Skin epidermis (tissue), 12 donors: ENCODE results near the gene ZNF362.

Source experiments
- H3K27ac ChIP-seq, 21 experiments: fragments of 200-600 bp; sonication (generic) in 11 of 21; one replicate each; pipeline ENCODE4 v1.5.0; 2020; ENCODE audit warnings: mild to moderate bottlenecking in 3 of 21, inconsistent platforms in 2 of 21, moderate library complexity in 2 of 21
- H3K4me3 ChIP-seq, 7 experiments: fragments of 200-600 bp; sonication (generic) in 2 of 7; one replicate each; pipeline ENCODE4 v1.5.0; 2020; ENCODE audit warnings: inconsistent platforms in 2 of 7, mild to moderate bottlenecking in 2 of 7, moderate library complexity in 1 of 7

The ZNF362 gene

DNA sequence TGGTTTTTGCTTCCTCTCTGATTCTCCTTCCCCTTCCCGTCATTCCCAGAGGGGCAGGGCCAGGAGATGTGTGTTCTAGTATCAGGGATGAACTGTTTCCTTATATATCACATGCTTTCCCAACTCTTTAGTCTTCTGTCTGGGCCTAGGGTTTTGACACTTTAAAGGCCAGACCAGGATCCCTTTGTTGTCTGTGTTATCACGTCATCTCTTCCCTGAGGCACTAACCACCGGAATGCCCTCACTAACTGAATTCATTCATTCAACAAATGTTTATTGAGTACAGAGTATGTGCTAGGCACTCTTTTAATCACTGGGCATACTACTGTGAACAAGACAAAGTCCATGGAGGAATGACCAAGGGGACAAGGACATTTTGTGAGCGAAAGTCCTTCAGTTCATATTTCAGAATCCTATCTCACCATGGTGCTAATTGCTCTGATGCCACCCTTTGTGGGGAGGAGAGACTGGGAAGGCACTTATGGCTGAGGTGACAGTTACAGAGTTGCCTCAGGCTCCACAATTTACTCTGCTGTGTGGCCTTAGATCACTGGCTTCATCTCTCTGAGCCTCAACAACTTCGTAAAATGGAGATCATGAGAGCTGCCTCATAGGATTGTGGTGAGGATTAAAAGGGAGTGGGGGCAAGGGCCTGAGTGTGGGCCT is 12.0 kb upstream of the ZNF362 start:
- Histone ChIP-seq H3K27ac (peak overlapping the region in 2 of 21 experiments; percentile 8 to 43), H3K4me3 (no peak overlapping the region)

DNA sequence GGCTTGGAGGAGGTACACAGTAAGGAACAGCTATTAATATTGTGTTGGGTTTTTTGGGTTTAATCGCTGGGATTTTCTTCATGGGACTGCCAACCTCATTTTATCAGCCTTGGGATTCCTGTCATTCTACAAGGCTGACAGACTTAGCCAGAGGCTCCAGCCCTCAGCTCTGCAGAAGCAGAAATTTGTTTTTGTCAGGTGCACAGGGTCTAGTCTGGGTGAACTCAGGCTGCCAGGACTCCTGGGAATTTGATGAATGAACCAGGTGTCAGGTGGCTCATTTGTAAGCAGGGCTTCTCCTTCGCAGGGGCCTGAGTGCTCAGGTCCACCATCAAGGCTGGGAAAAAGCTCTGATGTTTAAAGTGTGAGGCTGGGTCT is 11.5 kb upstream of the ZNF362 start:
- peak overlapping the region in 1 of 21 experiments; percentile 8 for H3K27ac ChIP-seq
- no peak overlapping the region for H3K4me3 ChIP-seq

DNA sequence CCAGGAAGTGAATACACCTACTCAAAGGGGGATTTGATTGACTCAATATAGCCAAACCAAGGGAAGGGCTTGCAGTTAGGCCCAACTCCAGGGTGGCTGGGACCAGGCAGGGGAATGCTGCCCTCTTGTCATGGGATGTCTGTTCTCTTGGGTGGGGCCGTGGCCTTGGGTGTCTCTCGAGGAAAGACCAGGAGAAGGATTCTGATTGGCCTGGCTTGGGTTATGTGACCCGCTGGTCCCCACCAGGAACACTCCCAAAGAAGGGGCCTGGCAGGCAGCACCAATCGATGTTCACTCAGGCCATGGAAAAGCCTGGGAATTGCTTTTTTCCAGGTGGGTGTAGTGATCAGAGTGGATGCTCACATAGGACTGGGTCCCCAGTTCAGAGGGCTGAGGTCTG is 10.1 kb upstream of the ZNF362 start:
- Histone ChIP-seq H3K27ac (no peak overlapping the region), H3K4me3 (no peak overlapping the region)

DNA sequence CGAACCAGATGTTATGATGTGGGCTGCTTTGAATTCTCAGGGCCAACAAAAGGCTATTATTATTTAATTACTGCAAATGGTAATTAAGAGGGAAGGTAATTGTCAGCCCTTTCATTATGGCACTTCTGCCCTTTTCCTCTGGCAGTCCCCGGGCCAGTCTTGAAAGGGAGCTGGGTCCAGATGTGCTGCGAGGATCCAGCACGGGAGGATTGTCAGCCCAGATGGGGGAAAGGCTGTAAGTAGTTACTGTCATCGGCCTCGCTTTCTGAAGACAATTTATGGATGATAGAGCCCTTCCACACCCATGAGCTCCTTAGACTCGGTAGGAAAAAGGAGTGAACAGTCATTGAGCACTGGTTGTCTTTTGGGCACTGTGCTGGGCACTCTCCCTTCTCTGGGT is 8.7 kb upstream of the ZNF362 start:
- H3K4me3 ChIP-seq: no peak overlapping the region
- H3K27ac ChIP-seq: no peak overlapping the region

DNA sequence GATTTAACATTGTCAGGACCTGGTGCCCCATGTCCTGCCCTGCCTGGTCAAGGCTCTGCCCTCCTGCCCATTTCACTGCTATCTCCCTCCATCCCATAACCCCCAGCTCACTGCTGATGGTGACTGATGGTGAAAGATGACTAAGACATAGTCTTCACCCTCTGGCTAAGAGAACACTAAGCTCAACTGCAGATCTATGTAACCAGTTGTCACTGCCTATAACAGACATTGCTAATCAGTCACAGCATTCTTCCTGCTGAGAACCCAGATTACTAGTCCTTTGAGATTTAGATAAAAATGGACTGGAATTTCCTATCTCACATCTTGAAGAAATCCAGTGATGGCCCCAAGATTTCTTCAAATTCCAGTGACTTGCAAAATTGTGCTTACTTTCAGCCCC is 8.0 kb upstream of the ZNF362 start:
- Histone ChIP-seq H3K27ac (no peak overlapping the region), H3K4me3 (no peak overlapping the region)

DNA sequence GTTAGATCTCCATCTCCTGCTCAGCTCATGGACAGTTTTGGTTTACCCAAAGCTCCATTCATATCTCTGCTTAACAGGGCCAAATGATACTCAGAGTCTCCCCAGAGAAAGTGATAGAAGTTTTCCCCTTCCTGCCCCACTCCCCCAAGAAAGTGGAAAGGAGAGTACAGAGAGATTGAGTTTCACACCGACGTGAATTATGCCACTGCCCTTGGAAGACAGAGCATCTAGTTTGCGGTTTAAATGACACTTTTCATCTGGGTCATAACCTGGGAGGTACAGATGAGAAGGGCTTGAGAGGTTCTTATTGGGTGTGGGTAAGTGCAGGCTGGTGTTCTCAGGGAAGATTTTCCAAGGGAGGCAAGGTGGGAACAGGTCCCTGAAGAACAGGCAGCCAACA is 6.9 kb upstream of the ZNF362 start:
- H3K27ac ChIP-seq: no peak overlapping the region
- no peak overlapping the region for H3K4me3 ChIP-seq

DNA sequence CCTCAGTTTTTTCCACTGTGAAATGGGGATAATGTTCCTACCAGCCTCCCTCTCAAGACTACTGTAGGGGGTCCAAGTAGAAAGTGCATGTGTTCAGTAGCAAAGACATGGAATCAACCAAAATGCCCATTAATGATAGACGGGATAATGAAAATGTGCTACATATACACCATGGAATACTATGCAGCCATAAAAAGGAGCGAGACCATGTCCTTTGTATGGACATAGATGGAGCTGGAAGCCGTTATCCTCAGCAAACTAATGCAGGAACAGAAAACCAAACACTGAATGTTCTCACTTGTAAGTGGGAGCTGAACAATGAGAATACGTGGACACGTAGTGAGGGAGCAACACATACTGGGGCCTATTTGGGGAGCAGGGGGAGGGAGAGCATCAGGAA is 6.1 kb upstream of the ZNF362 start:
- no peak overlapping the region for H3K27ac ChIP-seq
- H3K4me3 ChIP-seq: no peak overlapping the region

DNA sequence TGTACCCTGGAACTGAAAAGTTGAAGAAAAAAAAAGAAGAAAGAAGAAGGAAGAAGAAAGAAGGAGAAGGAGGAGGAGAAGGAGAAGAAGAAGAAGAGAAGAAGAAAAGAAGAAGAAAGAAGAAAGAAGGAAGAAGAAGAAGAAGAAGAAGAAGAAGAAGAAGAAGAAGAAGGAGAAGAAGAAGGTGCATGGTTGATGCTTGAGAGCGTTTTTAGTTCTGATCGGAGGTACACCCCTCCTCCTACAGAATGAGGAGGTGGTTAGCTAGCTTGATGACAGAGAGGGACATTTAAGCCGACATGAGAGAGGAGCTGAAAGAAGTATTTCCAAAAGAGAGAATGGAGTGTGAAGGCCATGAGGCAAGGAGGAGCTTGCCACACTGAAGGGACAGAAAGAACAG is 5.6 kb upstream of the ZNF362 start:
- no peak overlapping the region for H3K27ac ChIP-seq
- no peak overlapping the region for H3K4me3 ChIP-seq

DNA sequence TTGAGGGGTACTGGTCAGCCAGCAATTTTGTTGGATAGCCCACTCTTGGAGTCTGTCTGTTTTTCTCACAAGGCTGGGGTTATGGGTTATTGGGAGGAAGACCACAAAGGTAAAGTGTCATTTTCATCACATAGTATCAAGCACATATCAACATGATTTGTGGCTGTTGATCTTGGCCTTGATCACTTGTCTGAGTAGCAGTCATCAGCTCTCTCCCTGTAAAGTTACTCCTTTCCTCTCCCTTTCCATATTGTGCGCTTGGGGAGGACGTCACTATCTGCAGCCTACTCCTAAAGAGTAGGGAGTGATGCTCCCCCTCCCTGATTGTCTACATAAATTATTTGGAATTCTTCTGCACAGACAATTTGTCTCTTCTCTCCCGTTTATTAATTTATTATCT is 1.8 kb upstream of the ZNF362 start:
- Histone ChIP-seq H3K4me3 (no peak overlapping the region), H3K27ac (no peak overlapping the region)

DNA sequence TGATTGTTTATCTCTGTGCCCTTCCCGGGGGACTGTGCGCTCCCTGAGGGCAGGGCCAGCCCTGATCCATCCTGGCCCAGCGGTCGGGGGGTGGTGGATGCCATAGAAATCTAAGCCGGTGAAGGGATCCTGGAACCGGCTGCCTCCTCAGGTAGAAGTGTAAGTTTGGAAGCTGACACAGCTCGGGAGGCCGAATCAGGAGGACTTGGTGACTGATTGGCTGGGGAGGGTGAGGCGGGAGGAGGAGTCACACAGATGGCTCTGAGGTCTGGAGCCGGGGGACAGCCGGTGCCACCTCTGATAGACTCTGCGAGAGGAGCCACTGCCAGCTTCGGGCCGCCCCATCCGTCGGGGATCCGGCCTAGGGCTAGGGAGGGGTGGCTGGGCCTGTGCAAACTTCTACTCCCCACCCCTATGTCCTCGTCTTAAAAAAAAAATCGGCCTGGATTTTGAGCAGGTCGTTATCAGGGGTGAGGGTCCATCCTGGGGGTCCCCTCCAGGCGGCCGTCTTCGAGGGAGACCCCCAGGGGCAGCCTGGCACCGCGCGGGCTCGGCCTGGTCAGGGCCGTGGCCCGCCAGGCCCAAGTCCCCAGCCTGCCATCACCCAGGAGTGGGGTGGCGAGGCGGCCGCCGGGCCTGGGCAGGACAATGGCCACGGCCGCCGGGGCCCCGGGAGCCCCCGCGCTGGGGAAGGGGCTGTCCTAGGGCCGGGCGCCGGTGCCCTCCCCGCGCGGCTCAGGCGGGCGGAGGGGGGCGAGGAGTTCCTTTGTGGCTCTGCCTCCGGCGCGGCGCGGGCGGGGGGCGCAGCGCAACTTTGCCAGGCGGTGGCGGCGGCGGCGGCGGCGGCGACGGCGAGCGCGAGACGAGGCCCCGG is 708 bp upstream of the ZNF362 start:
- Histone ChIP-seq H3K27ac (peak overlapping the region; percentile 72 to 98 (median 95)), H3K4me3 (peak overlapping the region; percentile 27 to 71 (median 60))

DNA sequence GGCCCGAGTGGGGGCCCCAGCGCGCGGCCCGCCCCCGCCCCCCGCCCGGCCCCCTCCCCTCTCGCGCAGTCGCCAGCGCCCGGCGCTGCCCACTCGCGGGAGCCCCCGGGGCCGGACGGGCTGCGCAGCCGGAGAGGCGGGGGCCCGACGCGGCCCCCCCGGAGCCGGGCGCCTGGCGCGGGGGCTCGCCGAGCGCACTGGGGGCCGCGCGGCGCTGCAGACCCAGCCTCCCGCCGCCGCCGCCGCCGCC is 146 bp upstream of the ZNF362 start:
- peak overlapping the region in 11 of 21 experiments; percentile 87 to 97 (median 95) for H3K27ac ChIP-seq
- peak overlapping the region in 5 of 7 experiments; percentile 45 to 71 (median 63) for H3K4me3 ChIP-seq

DNA sequence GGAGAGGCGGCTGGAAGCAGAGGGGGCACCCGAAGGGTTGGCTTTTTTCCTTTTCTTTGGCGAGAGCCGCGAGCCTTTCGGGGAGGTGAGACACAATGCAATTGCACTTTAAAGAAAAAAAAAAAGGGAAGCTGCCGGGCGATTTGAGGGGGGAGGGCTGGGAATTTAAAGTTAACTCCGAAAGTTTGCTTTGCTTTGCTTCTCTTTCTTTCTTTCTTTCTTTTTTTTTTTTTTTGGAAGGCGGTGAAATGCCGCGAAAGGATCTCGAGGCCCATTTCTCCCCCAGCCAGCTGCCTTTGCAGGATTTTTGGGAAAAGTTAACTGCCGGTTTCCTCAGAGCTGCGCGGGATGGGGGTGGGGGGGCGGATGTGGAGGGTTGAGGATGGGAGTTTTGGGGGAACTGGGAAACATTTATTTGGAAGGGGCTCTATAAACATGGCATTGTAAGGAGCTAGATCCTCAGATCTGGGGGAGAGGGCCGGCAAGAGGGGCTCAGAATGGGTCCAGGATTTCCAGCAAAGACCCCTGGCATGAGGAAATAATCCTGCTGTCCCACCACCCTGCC is 997 bp downstream of the ZNF362 start:
- Histone ChIP-seq H3K4me3 (peak overlapping the region; percentile 57 to 71 (median 63)), H3K27ac (peak overlapping the region; percentile 3 to 93 (median 85))

DNA sequence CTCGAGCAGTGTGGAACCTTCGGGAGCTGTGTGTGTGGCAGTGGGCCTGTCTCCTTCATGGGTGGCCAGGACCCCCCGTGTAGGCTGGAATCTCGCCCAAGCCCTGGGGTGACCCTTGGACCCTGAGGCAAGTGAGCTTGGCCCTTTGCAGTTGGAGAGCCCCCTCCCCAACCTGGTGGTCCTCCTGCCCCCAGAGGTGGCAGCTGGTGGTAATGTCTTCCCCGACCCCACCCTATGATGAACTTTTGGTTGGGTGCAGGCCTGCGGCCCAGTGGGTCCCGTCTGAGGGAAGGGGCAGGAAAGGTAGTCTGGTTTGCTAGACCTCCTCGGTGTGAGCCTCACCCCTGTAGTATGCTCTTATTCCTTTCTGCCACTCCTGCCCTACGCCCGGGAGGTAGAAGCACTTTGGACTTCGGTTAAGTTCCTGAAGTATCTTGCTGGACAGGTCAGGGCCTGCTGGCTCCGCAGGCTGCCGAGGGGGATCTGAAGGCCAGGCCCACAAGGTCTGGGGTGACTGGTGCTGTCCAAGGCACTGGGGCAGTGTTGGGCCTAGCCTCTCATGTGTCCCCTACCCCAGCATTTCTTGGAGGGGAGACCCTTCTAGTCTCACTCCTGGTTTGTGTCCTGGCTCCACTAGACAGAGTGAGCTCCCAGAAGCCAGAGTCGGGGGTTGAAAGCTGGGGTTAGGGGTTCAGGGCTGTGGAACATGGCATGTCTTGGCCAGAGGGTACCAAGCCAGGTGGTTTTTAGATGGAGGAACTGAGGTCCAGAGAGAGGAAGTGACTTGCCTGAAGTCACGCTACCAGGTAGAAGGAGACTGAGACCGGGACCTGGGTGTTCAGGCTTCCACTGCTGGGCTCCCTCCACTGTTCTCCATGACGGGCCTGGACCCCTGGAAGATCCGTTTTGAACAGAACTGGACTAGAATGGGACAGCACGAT is 1.8 kb downstream of the ZNF362 start:
- peak overlapping the region in 20 of 21 experiments; percentile 63 to 93 (median 86) for H3K27ac ChIP-seq
- peak overlapping the region; percentile 57 to 71 (median 63) for H3K4me3 ChIP-seq

DNA sequence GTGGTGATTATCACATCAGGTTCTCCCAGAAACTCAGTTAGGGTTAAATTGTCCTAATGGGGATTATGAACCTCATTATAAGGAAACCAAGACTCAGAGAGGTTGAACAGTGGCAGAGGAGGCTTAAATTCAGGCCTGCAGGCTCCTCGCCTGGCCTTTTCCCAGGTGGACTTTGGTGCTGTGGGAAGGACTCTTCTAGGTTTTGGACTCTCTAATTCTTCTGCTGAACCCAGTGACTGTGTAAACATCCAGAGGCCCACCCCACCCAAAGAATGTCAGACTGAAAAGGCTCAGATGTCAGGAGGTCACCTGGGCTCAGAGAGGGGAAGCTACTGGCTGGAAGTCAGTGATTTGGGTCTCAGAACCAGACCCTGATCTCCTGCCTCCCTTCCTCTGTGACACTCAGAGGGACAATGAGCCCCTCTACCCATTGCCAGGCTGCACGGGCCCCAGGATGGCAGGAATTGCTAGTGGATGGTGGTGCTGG is 2.5 kb downstream of the ZNF362 start:
- Histone ChIP-seq H3K4me3 (no peak overlapping the region), H3K27ac (peak overlapping the region in 4 of 21 experiments; percentile 10 to 93 (median 88))

DNA sequence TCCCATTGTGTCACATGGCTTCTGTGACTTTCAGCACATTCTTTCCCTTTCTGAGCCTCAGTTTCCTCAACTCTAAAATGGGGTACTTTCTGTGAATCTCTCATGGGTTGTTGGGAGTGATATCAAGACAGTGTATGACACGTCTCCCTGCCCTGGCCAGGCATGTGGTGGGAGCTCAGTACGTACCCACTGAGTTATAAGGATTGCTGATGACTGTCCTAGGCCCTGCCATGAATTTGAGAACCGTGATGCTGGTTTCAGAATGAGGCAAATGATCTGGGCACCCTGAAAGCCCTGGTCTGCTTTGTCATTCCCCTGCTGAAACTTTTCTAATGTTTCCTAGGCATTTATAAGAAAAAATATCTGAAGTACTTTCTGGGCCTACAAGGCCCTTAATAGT is 3.6 kb downstream of the ZNF362 start:
- no peak overlapping the region for H3K4me3 ChIP-seq
- peak overlapping the region in 2 of 21 experiments; percentile 44 to 59 for H3K27ac ChIP-seq

DNA sequence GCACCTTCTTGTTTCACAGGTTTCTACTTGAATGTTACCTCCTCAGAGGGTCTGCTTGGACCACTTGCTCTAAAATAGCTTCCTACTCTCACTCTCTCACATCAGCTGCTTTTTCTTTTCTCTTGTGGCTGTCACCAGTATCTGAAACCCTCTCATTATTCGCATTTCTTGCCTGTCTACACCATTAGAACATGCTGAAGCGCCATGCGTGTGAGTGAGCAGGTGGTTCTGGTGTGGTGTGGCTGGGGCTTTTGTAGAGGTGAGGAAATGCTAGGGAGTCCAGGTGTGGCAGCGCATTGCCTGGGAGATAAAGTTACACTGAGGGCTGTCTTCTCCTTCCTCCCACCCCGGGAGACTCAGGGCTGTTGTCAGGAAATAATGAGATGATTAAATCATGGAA is 4.1 kb downstream of the ZNF362 start:
- Histone ChIP-seq H3K4me3 (no peak overlapping the region), H3K27ac (peak overlapping the region in 4 of 21 experiments; percentile 17 to 59 (median 37))

DNA sequence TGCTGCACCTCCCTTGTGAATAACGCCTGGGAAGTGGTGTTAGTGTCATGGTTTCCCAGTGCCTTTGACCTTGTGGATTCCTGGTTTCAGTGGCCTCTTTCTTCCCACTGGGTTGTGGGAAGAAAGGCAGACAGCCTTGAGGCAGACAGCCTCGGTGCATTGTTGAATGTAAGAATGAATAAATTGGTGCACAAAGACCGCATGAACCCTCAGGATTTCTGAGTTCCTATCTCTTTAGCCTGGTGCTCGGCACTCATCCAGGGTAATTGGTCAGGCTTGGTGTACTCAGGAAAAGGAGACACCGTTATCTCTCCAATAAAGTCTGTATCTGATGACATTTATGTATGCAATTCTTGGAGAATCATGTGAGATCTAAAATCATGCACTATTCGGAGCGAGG is 5.1 kb downstream of the ZNF362 start:
- peak overlapping the region in 2 of 21 experiments; percentile 17 to 59 for H3K27ac ChIP-seq
- H3K4me3 ChIP-seq: no peak overlapping the region

DNA sequence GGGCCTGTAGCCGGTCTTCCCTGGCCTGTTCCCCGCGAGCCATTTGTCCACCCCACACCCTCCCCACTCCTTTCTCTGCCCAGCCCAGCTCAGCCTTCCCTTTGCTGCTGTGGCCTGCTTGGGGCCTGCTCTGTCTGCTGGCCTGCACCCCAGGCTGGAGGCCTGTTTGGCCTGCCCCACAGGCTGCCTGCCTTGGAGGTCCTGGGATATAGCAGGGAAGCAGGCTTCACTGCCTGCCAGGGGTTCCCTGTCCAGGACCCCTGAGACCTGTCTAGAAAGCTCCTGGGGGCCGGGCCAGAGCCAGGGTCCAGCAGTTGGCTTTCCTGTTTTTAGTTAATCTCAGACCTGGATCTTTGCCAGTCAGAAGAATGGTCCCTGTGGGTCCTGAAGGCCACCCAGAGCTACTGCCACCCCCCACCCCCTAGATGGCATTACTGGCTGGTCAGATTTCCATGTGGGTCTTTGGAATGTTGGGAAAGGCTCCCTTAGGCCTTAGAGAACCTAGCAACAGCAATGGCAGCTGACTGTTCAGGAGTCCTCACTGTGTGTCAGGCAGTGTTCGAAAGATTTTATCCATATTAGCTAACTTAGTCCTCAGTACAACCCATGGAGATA is 7.7 kb downstream of the ZNF362 start:
- Histone ChIP-seq H3K27ac (peak overlapping the region in 5 of 21 experiments; percentile 5 to 47 (median 18)), H3K4me3 (no peak overlapping the region)
